Smooth muscle cell (in vitro differentiated cells): ENCODE results near the gene MGAT5. TPM values are rescaled to one million over a fixed set of nuclear protein-coding genes. Genes with fewer than 3 reads are reported as not detected.

ENCODE experiments used
- DNase-seq: peaks from one replicate; lab custom pipeline; 2025; ENCODE audit not compliant: unreplicated experiment; lab: John Stamatoyannopoulos, UW
- H2AFZ ChIP-seq: fragments of 200-600 bp; sonication (generic); 2 replicates; pipeline ENCODE4 v1.6.0; 2016; ENCODE audit warnings: antibody characterized with exemption, low read depth, mild to moderate bottlenecking
- H3F3A ChIP-seq: fragments of 200-600 bp; sonication (generic); 2 replicates; pipeline ENCODE4 v1.6.0; 2017; ENCODE audit warnings: antibody characterized with exemption, low read depth
- H3K27ac ChIP-seq: fragments of 200-600 bp; sonication (generic); 2 replicates; pipeline ENCODE4 v1.5.1; 2016; ENCODE audit warnings: low read depth, mild to moderate bottlenecking
- H3K27me3 ChIP-seq: fragments of 200-600 bp; sonication (generic); 2 replicates; pipeline ENCODE4 v1.6.1; 2016; ENCODE audit warnings: low read depth, mild to moderate bottlenecking
- H3K36me3 ChIP-seq: fragments of 200-600 bp; sonication (generic); 2 replicates; pipeline ENCODE4 v1.5.1; 2016; ENCODE audit warnings: low read depth
- H3K4me1 ChIP-seq: fragments of 200-600 bp; sonication (generic); 2 replicates; pipeline ENCODE4 v1.5.1; 2016; ENCODE audit warnings: low read depth
- H3K4me2 ChIP-seq: fragments of 200-600 bp; sonication (generic); 2 replicates; pipeline ENCODE4 v1.6.0; 2016; ENCODE audit warnings: mild to moderate bottlenecking
- H3K4me3 ChIP-seq: fragments of 200-600 bp; sonication (generic); 2 replicates; pipeline ENCODE4 v1.5.1; 2016; ENCODE audit warnings: mild to moderate bottlenecking
- H3K79me2 ChIP-seq: fragments of 200-600 bp; sonication (generic); 2 replicates; pipeline ENCODE4 v1.6.0; 2016; ENCODE audit warnings: low read depth, mild to moderate bottlenecking
- H3K9ac ChIP-seq: fragments of 200-600 bp; sonication (generic); 2 replicates; pipeline ENCODE4 v1.6.0; 2016; ENCODE audit warnings: low read depth
- H3K9me3 ChIP-seq: fragments of 200-600 bp; sonication (generic); replicated peaks from 2 replicates; pipeline ENCODE4 v1.5.1; 2016; ENCODE audit warnings: low read depth
- H4K20me1 ChIP-seq: fragments of 200-600 bp; sonication (generic); 2 replicates; pipeline ENCODE4 v1.6.0; 2016; ENCODE audit warnings: low read depth
- CTCF ChIP-seq: fragments of 200-600 bp; sonication (generic); IDR thresholded peaks from 2 replicates; pipeline ENCODE4 v1.5.1; 2017; ENCODE audit warnings: borderline replicate concordance, mild to moderate bottlenecking, antibody characterized with exemption; ENCODE audit not compliant: insufficient read depth, poor library complexity, severe bottlenecking
- WGBS: methylation state at CpG from one replicate; pipeline ENCODE4 v1.1.7; 2016; ENCODE audit warnings: low lambda C conversion rate; 5-methylcytosine and 5-hydroxymethylcytosine counted together
- polyA plus RNA-seq: library from polyadenylated mRNA; unstranded; fragments of >200 nt; fragmentation: Nextera tagmentation; extraction: Ambion mirVana; gene quantifications from 2 replicates; pipeline ENCODE4 v1.2.1, GENCODE V29; 2016
- total RNA-seq: library from RNA; depleted of rRNA; stranded (reverse); fragments of >200 nt; gene quantifications from 2 replicates; pipeline ENCODE4 v1.2.3, GENCODE V29; 2014

The MGAT5 gene
- total and polyA plus RNA-seq, 2 experiments from 2014 or later, result 4.5 to 33.8 TPM

GRCh38 chr2:134305109-134305491 lies 51.2 kb downstream of the MGAT5 start:
- TF ChIP-seq CTCF, result no peak
- WGBS, result 97% methylated on average over 5 of the region's 5 CpGs

GRCh38 chr2:134306521-134306920 lies 52.6 kb downstream of the MGAT5 start:
- Histone ChIP-seq H3K4me1 (peaks cover 10% of the 10 kb centered on the region), H3K79me2 (no peaks in the 10 kb centered on the region), H2AFZ (no peak overlapping the region), H4K20me1 (peaks cover 8% of the 10 kb centered on the region), H3F3A (peaks cover 10% of the 10 kb centered on the region), H3K4me3 (no peak overlapping the region), H3K36me3 (no peaks in the 10 kb centered on the region), H3K9me3 (no peaks in the 10 kb centered on the region), H3K27ac (no peak overlapping the region), H3K27me3 (no peaks in the 10 kb centered on the region), H3K4me2 (no peak overlapping the region), H3K9ac (no peak overlapping the region)
- no peak for DNase-seq
- WGBS, result 67% methylated on average over 2 of the region's 2 CpGs
- no peak for TF ChIP-seq CTCF

More at GRCh38 chr2:134305109-134305491, 51.2 kb downstream of the MGAT5 start:
- Histone ChIP-seq H3F3A (peaks cover 12% of the 10 kb centered on the region), H3K79me2 (no peaks in the 10 kb centered on the region), H3K4me1 (peaks cover 18% of the 10 kb centered on the region), H3K27me3 (no peaks in the 10 kb centered on the region), H3K4me2 (no peak overlapping the region), H3K36me3 (no peaks in the 10 kb centered on the region), H3K27ac (no peak overlapping the region), H2AFZ (no peak overlapping the region), H4K20me1 (no peaks in the 10 kb centered on the region), H3K4me3 (no peak overlapping the region), H3K9ac (no peak overlapping the region), H3K9me3 (no peaks in the 10 kb centered on the region)
- no peak for DNase-seq

GRCh38 chr2:134307334-134307733 lies 53.5 kb downstream of the MGAT5 start:
- no peak overlapping the region for H3K9ac ChIP-seq
- no peaks in the 10 kb centered on the region for H3K79me2 ChIP-seq
- peaks cover 4% of the 10 kb centered on the region for H3F3A ChIP-seq
- TF ChIP-seq CTCF, result no peak
- peaks cover 1% of the 10 kb centered on the region for H3K4me1 ChIP-seq
- no peak overlapping the region for H3K27ac ChIP-seq
- no peak overlapping the region for H2AFZ ChIP-seq
- DNase-seq, result no peak
- H3K4me2 ChIP-seq, result no peak overlapping the region
- H3K27me3 ChIP-seq, result no peaks in the 10 kb centered on the region
- H3K4me3 ChIP-seq, result no peak overlapping the region
- 82% methylated on average over 5 of the region's 5 CpGs for WGBS
- no peaks in the 10 kb centered on the region for H3K36me3 ChIP-seq
- H3K9me3 ChIP-seq, result no peaks in the 10 kb centered on the region
- peaks cover 8% of the 10 kb centered on the region for H4K20me1 ChIP-seq

- no peak overlapping the region for H3K4me2 ChIP-seq
- H3K79me2 ChIP-seq, result no peaks in the 10 kb centered on the region
- H3K27me3 ChIP-seq, result no peaks in the 10 kb centered on the region
- H3K4me1 ChIP-seq, result no peaks in the 10 kb centered on the region
- no peak overlapping the region for H3K9ac ChIP-seq
- H2AFZ ChIP-seq, result no peak overlapping the region
- H3K27ac ChIP-seq, result no peak overlapping the region
- H3K36me3 ChIP-seq, result no peaks in the 10 kb centered on the region
- H3F3A ChIP-seq, result peaks cover 4% of the 10 kb centered on the region
- H4K20me1 ChIP-seq, result peaks cover 8% of the 10 kb centered on the region
- H3K9me3 ChIP-seq, result no peaks in the 10 kb centered on the region
- 68% methylated on average over 3 of the region's 3 CpGs for WGBS
- H3K4me3 ChIP-seq, result no peak overlapping the region
- no peak for DNase-seq
- no peak for TF ChIP-seq CTCF
Measured at GRCh38 chr2:134308474-134309385, 54.9 kb downstream of the MGAT5 start.
